GM12878 (cell line): ENCODE data around the gene KLHL7. TPM values are rescaled to one million over a fixed set of nuclear protein-coding genes. Genes with fewer than 3 reads are reported as not detected.

Source experiments
- ATF3 ChIP-seq: IDR thresholded peaks from 2 replicates; pipeline ENCODE4 v1.6.1; 2011; ENCODE audit warnings: low read depth, mild to moderate bottlenecking, low read length, moderate library complexity, borderline replicate concordance; ENCODE audit errors: extremely low read depth
- BACH1 ChIP-seq: fragments of 450-650 bp; IDR thresholded peaks from 2 replicates; pipeline ENCODE4 v1.6.1; 2017; ENCODE audit warnings: mild to moderate bottlenecking, borderline replicate concordance
- BCL3 ChIP-seq: IDR thresholded peaks from 2 replicates; pipeline ENCODE4 v1.6.1; 2011; ENCODE audit warnings: borderline replicate concordance, low read depth, mild to moderate bottlenecking, moderate library complexity, low read length; ENCODE audit not compliant: insufficient read depth, poor library complexity, severe bottlenecking
- CEBPB ChIP-seq, 2 experiments: fragments of 150-350 bp in 1 of 2; IDR thresholded peaks; 2 replicates each; pipeline ENCODE4 v1.6.1; 2012 to 2014; ENCODE audit warnings: low read depth in 2 of 2, low read length in 2 of 2, borderline replicate concordance in 1 of 2, inconsistent platforms in 1 of 2
- CHD2 ChIP-seq: IDR thresholded peaks from 2 replicates; pipeline ENCODE4 v1.6.1; 2011; ENCODE audit warnings: low read depth, low read length, improper control_type of control experiment, borderline replicate concordance
- ELK1 ChIP-seq: IDR thresholded peaks from 2 replicates; pipeline ENCODE4 v1.6.1; 2012; ENCODE audit warnings: low read depth, low read length, improper control_type of control experiment
- IKZF1 ChIP-seq: fragments of 450-650 bp; conservative IDR thresholded peaks from 2 replicates; pipeline ENCODE4 v1.6.1; 2017; ENCODE audit warnings: antibody characterized with exemption, mild to moderate bottlenecking
- MYC ChIP-seq: IDR thresholded peaks from 2 replicates; pipeline ENCODE4 v1.6.1; 2011; ENCODE audit warnings: mild to moderate bottlenecking, low read length, moderate library complexity, inconsistent platforms; ENCODE audit not compliant: insufficient read depth, insufficient replicate concordance, insufficient read length, severe bottlenecking
- NRF1 ChIP-seq: conservative IDR thresholded peaks from 2 replicates; pipeline ENCODE4 v1.6.1; 2011; ENCODE audit warnings: mild to moderate bottlenecking, low read depth, low read length, improper control_type of control experiment
- PAX5 ChIP-seq: IDR thresholded peaks from 2 replicates; pipeline ENCODE4 v1.6.1; 2011; ENCODE audit warnings: low read depth, low read length, borderline replicate concordance
- PKNOX1 ChIP-seq: fragments of 450-650 bp; IDR thresholded peaks from 2 replicates; pipeline ENCODE4 v1.6.1; 2016; ENCODE audit warnings: mild to moderate bottlenecking
- PRDM15 ChIP-seq: fragments of 450-650 bp; formaldehyde crosslinking; IDR thresholded peaks from 2 replicates; pipeline ENCODE4 v1.4.0; 2020; ENCODE audit warnings: mild to moderate bottlenecking, moderate library complexity
- SIN3A ChIP-seq: IDR thresholded peaks from 2 replicates; pipeline ENCODE4 v1.6.1; 2012; ENCODE audit warnings: low read depth, low read length, improper control_type of control experiment
- SMAD5 ChIP-seq: IDR thresholded peaks from 2 replicates; pipeline ENCODE4 v1.6.1; 2016; ENCODE audit warnings: antibody characterized with exemption, low read depth
- SMC3 ChIP-seq: IDR thresholded peaks from 2 replicates; pipeline ENCODE4 v1.6.1; 2011; ENCODE audit warnings: low read length, improper control_type of control experiment, borderline replicate concordance
- TAF1 ChIP-seq: IDR thresholded peaks from 2 replicates; pipeline ENCODE4 v1.6.1; 2011; ENCODE audit warnings: mild to moderate bottlenecking, low read depth, low read length, borderline replicate concordance
- TCF12 ChIP-seq: IDR thresholded peaks from 2 replicates; pipeline ENCODE4 v1.6.1; 2011; ENCODE audit warnings: low read depth, mild to moderate bottlenecking, low read length
- ZBTB4 ChIP-seq: fragments of 450-650 bp; formaldehyde crosslinking; IDR thresholded peaks from 2 replicates; pipeline ENCODE4 v1.4.0; 2022; ENCODE audit warnings: mild to moderate bottlenecking, moderate library complexity
- polyA plus RNA-seq, 11 experiments: library from polyadenylated mRNA; depleted of rRNA in 4 of 11; unstranded in 6 of 11; stranded (reverse) in 5 of 11; fragments of >200 nt; fragmentation: Nextera tagmentation in 4 of 11; fragmentation: Illumina TruSeq in 1 of 11; extraction: Ambion mirVana in 4 of 11; extraction: Trizol in 1 of 11; gene quantifications; 1 replicate in 1 of 11; 2 replicates in 10 of 11; pipeline versions ENCODE4 v1.2.1 to v1.2.3, GENCODE V29; 2011 to 2016; ENCODE audit warnings: inconsistent platforms in 2 of 11, missing spikeins in 2 of 11, low read depth in 1 of 11
- total RNA-seq, 4 experiments: library from RNA; depleted of rRNA in 3 of 4; stranded (reverse); fragments of >200 nt in 3 of 4; fragmentation: Illumina TruSeq in 1 of 4; extraction: Trizol in 1 of 4; gene quantifications; 2 replicates each; pipeline versions ENCODE4 v1.2.1 to v1.2.3, GENCODE V29; 2013 to 2021

KLHL7 gene
- total and polyA plus RNA-seq, 10 of the 15 experiments (the other 5 are each of a cell fraction or from before 2014, with no cell fraction given) = 6.4 to 38.7 (median 20.9) TPM

GRCh38 chr7:23105644-23106056 lies at the start of gene KLHL7 (continued):
- peak; percentile 69; the same call in 1 of the 2 replicates for TF ChIP-seq TCF12
- peak; percentile 72; the same call in 1 of the 2 replicates for TF ChIP-seq SMAD5
- peak; percentile 49; the same call in 1 of the 2 replicates for TF ChIP-seq IKZF1
- peak; percentile 92 for TF ChIP-seq SIN3A
- TF ChIP-seq CHD2 = peak; percentile 43; the same call in 1 of the 2 replicates
- no peak; the same call in 1 of the 2 replicates for TF ChIP-seq BACH1
- TF ChIP-seq PAX5 = no peak
- TF ChIP-seq TAF1 = peak; percentile 76; the same call in 1 of the 2 replicates
- peak; percentile 74 for TF ChIP-seq NRF1
- peak; percentile 18 for TF ChIP-seq BCL3
- TF ChIP-seq ATF3 = peak; percentile 26; the same call in 1 of the 2 replicates
- no peak for TF ChIP-seq ELK1
- TF ChIP-seq MYC = no peak
- no peak for TF ChIP-seq PKNOX1
- TF ChIP-seq CEBPB (IDR thresholded peaks at IDR 0.05; ENCODE audit: borderline replicate concordance in 1 of 2, low read depth in 2 of 2, low read length in 2 of 2) = no peak
- no peak for TF ChIP-seq ZBTB4 (CRISPR knock-in tag)
- no peak for TF ChIP-seq SMC3
- TF ChIP-seq PRDM15 = no peak
